HTERT RPE-1 (cell line): ENCODE results near the gene SOCS2.
"Not testable (repeated sequence)": the region's sequence is repeated elsewhere in the genome, so short reads cannot be mapped to it uniquely, and the experiment has no call there.

Experiments
- in situ Hi-C: fragments of 300-500 bp; cut with MboI; formaldehyde crosslinking; loops from 4 replicates; pipeline ENCODE4 v1.14.3; 2020; ENCODE audit warnings: low sequenced_read_pairs

The SOCS2 gene

GRCh38 chr12:93625295-93625645 is 52.8 kb downstream of the SOCS2 start:
- in situ Hi-C loops = not testable (repeated sequence)

DNA sequence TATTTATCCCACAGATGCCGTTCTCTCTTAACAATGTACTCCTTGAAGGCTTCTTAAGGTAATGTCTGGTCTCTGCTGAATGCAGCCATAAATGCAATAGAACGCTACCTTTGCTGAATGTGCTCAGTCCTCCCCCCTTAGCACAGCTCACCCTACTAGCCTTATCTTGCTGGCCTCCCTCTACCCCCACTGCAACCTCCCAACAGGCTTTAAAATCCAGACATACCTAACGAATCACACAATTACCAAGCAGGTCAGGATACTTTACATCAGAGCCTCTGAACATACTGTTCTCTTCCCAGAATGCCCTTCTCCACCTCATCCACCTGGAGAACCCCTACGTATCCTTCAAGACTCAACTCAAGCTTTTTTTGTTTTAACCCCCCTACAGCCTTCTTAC is 53.7 kb downstream of the SOCS2 start:
- in situ Hi-C loops = no loop called here
